ENCODE data around the gene CACNA2D2. TPM values are rescaled to one million over a fixed set of nuclear protein-coding genes. Genes with fewer than 3 reads are reported as not detected.
A peak's percentile ranks its signal among the peaks of the same experiment; 100 is the strongest.
"Not testable (repeated sequence)": the region's sequence is repeated elsewhere in the genome, so short reads cannot be mapped to it uniquely, and the experiment has no call there.

CACNA2D2 gene
- total and polyA plus RNA-seq, 12 donors: 0.09 to 2.0 (median 0.60) TPM

DNA sequence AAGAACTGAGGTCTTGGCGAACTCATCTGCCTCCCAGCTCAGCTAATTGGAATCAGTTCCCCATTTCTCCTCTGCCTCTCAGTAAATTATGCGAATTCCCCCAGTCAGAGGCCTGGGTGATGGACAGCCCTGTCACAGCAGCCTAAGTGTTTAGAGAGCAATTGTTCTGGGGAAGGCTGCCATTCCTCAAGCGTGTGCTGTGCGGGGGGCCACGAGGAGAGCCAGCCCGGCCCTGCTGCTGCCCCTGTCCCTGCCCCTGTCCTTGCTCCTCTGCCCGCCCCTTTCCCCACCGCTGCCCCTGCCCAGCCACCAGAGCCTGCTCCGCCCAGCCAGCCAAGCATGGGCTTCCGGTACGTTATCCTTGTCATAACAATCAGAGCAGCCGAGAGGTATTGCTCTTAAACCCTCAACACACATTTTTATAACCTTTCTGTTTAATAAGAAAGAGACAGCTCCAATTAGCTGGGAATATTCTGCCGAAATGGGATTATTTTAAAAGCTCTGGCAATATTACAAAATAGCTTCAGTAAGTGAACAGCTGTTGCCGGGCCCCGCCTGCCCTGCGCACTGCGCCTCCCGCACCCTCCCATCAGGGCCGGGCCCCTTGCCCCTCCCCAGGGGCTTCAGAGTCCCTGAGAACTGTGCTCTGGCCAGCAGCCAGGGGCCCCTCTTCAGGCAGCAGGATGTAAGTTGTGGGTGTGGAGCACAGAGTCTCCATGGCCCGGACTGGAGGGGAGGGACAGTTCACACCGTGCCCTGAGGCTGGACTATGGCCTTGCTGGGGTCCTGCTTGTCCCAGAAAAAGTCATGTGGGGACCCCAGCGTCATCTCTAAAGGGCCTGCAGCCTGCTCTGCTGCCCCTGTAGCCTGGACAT, 12.4 kb upstream of the CACNA2D2 start:
- intact Hi-C loops (cut with DNase I): loop anchor here in 1 of 2 donors (5.0 kb wide), 1 partner anchor 96 kb away; the partner anchor contains the start of gene CISH
- peak overlapping the region in 2 of 5 donors; percentile 52 to 66 for H3K27ac ChIP-seq
- TF ChIP-seq, protein P1, sequence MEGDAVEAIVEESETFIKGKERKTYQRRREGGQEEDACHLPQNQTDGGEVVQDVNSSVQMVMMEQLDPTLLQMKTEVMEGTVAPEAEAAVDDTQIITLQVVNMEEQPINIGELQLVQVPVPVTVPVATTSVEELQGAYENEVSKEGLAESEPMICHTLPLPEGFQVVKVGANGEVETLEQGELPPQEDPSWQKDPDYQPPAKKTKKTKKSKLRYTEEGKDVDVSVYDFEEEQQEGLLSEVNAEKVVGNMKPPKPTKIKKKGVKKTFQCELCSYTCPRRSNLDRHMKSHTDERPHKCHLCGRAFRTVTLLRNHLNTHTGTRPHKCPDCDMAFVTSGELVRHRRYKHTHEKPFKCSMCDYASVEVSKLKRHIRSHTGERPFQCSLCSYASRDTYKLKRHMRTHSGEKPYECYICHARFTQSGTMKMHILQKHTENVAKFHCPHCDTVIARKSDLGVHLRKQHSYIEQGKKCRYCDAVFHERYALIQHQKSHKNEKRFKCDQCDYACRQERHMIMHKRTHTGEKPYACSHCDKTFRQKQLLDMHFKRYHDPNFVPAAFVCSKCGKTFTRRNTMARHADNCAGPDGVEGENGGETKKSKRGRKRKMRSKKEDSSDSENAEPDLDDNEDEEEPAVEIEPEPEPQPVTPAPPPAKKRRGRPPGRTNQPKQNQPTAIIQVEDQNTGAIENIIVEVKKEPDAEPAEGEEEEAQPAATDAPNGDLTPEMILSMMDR (IDR thresholded peaks at IDR 0.05): no peak
- no peak for TF ChIP-seq POLR2A (IDR thresholded peaks at IDR 0.05)
- H3K9me3 ChIP-seq (replicated peaks in 1 of 3): no peaks in the 10 kb centered on the region
- H3K36me3 ChIP-seq (replicated peaks in 1 of 2): no peaks in the 10 kb centered on the region
- WGBS, 4 donors: 26 to 51% (median 36%) methylated on average over 16 to 22 of the region's 22 CpGs
- H3K27me3 ChIP-seq: peaks cover 2% of the 10 kb centered on the region
- peak in 4 of 7 donors; percentile 15 to 34 (median 22) for DNase-seq
- H3K4me3 ChIP-seq: peak overlapping the region in 1 of 4 donors; percentile 12
- no peaks in the 10 kb centered on the region for H3K4me1 ChIP-seq (replicated peaks in 1 of 2)

DNA sequence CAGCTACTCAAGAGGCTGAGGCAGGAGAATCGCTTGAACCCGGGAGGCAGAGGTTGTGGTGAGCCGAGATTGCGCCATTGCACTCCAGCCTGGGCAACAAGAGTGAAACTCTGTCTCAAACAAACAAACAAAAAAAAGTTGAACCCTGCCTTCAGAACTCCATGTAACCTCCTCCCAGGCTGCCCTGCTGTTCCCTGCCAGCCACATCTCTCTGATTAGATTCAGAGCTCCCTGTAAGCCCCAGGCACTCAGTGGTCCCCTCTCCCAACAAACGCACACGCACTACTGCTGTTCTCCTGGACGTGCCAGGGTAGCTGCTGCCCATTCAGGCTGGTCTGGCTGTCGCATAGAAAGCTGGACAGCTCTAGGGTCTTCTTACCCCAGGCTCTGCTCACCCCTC, 9.5 kb upstream of the CACNA2D2 start:
- intact Hi-C loops (cut with DNase I); H3K27ac ChIP-seq; DNase-seq; H3K27me3 ChIP-seq; H3K36me3 ChIP-seq (replicated peaks in 1 of 2); H3K4me1 ChIP-seq (replicated peaks in 1 of 2); H3K9me3 ChIP-seq (replicated peaks in 1 of 3); H3K4me3 ChIP-seq: not testable (repeated sequence)
- WGBS, 4 donors: 79 to 89% (median 86%) methylated on average over 7 to 8 of the region's 8 CpGs

DNA sequence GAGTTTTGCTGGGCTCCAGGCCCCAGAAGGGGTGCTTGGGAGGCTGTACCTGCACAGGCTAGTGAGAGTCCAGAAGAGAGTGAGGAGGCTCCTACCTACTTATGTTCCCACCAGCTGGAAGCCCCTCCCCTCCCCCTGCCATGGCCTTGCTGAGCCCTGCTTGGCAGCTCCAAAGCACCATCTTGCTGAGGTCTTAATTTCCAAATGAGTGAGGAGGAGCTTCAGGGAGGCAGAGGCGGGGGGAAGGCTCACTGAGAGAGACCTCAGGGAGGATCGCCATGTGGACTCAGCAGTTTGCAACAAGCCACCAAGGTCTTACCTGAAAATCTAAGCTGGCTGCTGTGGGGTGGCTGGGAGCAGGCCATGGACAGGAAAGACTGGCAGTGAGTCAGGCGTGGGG, 8.7 kb upstream of the CACNA2D2 start:
- Histone ChIP-seq H3K9me3 (replicated peaks in 1 of 3) (no peaks in the 10 kb centered on the region), H3K4me1 (replicated peaks in 1 of 2) (no peaks in the 10 kb centered on the region), H3K27me3 (no peaks in the 10 kb centered on the region), H3K27ac (no peak overlapping the region), H3K36me3 (replicated peaks in 1 of 2) (no peaks in the 10 kb centered on the region), H3K4me3 (no peak overlapping the region)
- 86 to 93% (median 90%) methylated on average over 2 to 3 of the region's 3 CpGs for WGBS, 4 donors
- intact Hi-C loops (cut with DNase I): no loop called here
- no peak for DNase-seq
- no peak for TF ChIP-seq POLR2A (IDR thresholded peaks at IDR 0.05)
- TF ChIP-seq, protein P1 (IDR thresholded peaks at IDR 0.05): no peak

DNA sequence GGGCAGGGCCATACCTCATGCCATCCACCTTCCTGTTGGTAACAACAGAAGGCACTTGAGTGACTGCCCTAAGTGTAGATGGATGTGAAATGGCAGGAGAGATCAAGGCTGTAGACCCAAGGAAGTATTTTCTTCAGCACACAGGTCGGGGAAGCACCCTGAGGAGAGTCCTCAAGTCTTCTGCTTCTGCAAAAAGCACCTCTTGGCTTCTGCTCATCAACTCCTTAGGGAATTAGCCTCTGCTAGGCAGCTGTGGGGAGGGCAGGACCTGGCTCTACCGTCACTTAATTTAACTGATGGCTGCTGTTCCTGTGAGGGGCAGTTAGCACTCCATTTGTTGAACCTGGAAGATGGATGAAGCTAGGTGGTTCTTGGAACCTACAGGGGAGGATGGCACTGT, 6.9 kb upstream of the CACNA2D2 start:
- DNase-seq: no peak
- TF ChIP-seq POLR2A (IDR thresholded peaks at IDR 0.05): no peak
- TF ChIP-seq, protein P1 (IDR thresholded peaks at IDR 0.05): no peak
- Histone ChIP-seq H3K36me3 (replicated peaks in 1 of 2) (no peaks in the 10 kb centered on the region), H3K9me3 (replicated peaks in 1 of 3) (no peaks in the 10 kb centered on the region), H3K27me3 (no peaks in the 10 kb centered on the region), H3K27ac (no peak overlapping the region), H3K4me3 (no peak overlapping the region), H3K4me1 (replicated peaks in 1 of 2) (no peaks in the 10 kb centered on the region)
- 71 to 79% (median 77%) methylated on average over 2 of the region's 2 CpGs for WGBS, 4 donors
- intact Hi-C loops (cut with DNase I): no loop called here

Data from adrenal gland (tissue), 12 donors.